GM12875 (cell line): Measurements from ENCODE around the gene PPP2R5C.

Experiments used
- H3K4me3 ChIP-seq: one replicate; pipeline ENCODE4 v1.5.1; 2011; ENCODE audit warnings: low read depth, low read length, control low read depth
- TF ChIP-seq, protein P1 (sequence below): IDR thresholded peaks from 2 replicates; pipeline ENCODE4 v1.5.1; 2011; ENCODE audit warnings: low read depth, mild to moderate bottlenecking, control low read depth, inconsistent platforms, low read length, moderate library complexity, borderline replicate concordance; ENCODE audit not compliant: insufficient read depth

PPP2R5C gene

DNA sequence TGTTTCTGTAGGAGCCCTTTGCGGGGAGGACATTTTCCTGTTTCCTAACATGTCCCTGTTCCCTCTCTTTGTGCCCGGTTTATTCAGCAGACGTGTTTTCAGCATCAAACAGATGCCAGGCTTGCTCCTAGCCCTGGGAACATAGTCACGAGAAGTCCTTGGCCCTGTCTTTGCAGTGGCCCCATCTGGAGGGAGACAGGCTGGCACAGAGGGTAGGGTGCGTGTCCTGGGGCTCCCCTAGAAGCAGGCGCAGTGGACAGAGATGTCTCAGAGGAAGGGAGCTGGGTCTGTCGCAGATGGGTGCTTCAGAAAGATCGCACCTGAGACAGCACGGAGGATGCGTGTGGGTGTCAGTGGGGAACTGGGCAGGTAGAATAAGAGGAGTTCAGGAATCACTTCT lies 127.9 kb downstream of the PPP2R5C start:
- TF ChIP-seq, protein P1, sequence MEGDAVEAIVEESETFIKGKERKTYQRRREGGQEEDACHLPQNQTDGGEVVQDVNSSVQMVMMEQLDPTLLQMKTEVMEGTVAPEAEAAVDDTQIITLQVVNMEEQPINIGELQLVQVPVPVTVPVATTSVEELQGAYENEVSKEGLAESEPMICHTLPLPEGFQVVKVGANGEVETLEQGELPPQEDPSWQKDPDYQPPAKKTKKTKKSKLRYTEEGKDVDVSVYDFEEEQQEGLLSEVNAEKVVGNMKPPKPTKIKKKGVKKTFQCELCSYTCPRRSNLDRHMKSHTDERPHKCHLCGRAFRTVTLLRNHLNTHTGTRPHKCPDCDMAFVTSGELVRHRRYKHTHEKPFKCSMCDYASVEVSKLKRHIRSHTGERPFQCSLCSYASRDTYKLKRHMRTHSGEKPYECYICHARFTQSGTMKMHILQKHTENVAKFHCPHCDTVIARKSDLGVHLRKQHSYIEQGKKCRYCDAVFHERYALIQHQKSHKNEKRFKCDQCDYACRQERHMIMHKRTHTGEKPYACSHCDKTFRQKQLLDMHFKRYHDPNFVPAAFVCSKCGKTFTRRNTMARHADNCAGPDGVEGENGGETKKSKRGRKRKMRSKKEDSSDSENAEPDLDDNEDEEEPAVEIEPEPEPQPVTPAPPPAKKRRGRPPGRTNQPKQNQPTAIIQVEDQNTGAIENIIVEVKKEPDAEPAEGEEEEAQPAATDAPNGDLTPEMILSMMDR, result no peak
- no peak overlapping the region for H3K4me3 ChIP-seq

DNA sequence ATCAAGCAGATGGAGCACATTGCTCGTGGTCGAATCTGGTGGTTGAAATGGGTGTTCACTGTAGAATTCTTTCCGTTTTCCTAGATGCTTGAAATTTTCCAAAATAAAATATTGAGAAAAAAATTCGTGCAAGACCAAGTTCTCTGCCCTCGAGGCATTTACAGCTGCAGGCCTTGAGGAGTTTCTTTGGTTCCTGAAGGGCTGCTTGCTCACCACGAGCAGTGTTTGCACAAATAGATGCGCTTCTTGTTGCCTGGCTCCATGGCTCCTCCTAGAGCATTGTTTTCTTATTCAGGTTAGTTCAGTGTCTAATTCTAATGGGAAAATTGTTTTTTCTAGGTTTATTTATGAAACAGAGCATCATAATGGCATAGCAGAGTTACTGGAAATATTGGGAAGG lies 128.4 kb downstream of the PPP2R5C start:
- no peak overlapping the region for H3K4me3 ChIP-seq
- TF ChIP-seq, protein P1, result no peak

DNA sequence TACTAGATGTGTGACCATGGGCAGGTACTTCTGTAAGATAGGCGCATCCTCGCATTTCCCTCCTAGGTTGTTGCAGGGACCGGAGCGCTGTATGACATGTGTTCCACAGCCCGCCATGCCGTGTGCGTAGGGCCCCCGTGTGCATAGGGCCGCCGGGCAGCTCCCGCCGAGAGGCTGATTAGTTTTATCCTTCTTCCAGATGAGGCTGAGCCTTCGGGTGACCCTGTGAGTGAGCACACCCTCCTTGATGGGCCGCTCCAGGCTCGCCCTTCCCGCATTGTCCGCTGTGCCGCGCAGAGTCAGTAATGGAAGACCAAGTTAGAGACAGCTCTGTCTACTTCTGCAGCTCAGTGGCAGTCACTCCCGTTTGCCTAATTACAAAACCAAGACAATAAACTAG lies 130.0 kb downstream of the PPP2R5C start:
- no peak overlapping the region for H3K4me3 ChIP-seq
- TF ChIP-seq, protein P1, result no peak

DNA sequence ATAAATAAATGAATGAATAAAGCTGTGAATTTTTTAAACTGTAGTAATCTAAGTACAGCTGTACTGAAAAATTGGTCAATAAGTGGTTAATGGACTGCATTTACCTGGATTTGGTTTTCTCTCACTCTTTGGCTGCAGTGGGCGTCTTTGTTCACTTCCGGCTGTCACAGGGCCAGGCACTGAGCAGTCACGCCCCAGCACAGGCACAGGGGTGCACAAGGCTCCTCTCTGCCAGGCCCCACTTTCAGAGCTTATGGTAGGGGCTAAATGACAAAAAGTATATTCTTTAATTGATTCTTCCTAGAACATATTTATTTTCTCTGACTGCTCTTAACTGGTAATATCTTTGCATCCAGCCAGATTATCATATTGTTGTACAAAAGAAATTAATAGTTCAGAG lies 132.2 kb downstream of the PPP2R5C start:
- no peak overlapping the region for H3K4me3 ChIP-seq
- TF ChIP-seq, protein P1, result no peak

DNA sequence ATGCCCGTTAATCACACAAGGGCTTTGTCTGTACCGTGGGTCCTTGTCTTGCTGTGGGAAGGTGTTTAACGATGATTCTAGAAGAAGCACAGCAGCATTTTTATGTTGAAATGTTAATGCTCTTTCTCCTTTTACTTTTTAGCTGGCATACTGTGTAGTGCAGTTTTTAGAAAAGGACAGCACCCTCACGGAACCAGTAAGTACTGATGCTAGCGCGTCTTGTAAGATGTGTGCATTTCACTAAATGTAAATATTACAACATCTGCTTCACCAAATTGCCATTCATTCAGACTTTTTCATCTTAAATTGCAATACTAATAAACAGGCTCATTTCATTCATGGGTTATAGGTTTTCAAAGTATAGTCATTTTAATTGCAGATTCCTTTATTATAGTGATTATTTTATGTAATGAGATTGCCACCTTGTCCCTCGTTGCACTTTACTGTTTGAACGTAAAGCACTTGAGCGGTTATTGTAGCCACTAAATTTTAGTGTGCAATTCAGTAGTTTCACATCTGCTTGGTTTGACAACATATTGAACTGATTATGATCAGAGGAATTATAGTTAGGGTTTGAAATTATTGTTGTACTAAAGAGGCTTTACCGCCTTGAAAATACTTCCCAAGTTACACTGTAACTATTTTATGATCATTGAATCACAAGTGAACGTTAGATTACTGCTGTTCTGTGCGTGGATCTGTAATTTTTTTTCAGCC lies 133.0 kb downstream of the PPP2R5C start:
- H3K4me3 ChIP-seq, result no peak overlapping the region
- TF ChIP-seq, protein P1, result no peak

DNA sequence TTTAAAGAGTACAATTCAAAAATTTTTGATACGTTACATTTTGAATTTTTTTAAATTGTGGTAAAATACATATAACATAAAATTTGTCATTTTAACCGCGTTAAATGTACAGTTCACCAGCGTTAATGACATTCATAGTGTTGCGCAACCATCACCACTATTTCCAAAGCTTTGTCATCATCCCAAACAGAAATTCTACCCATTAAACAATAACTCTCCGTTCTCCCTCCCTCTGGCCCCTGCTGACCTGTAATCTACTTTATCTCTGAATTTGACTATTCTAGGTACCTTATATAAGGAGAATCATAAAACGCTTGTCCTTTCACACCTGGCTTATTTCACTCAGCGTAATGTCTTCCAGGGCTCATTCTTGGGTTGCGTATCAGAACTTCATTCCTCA lies 133.7 kb downstream of the PPP2R5C start:
- TF ChIP-seq, protein P1, result no peak

DNA sequence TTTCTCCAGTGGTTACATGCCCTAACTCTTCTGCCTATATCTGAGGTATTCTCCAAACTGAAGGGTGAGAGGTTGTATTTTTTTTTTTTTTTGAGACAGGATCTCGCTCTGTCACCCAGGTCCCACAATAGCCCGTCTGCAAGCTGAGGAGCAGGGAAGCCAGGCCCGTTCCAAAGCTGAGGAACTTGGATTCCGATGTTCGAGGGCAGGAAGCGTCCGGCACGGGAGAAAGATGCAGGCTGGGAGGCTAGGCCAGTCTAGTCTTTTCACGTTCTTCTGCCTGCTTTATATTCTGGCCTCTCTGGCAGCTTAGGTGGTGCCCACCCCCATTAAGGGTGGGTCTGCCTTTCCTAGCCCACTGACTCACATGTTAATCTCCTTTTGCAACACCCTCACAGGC lies 135.8 kb downstream of the PPP2R5C start:
- H3K4me3 ChIP-seq, result no peak overlapping the region
- TF ChIP-seq, protein P1, result no peak

More for the DNA sequence above, 133.7 kb downstream of the PPP2R5C start:
- H3K4me3 ChIP-seq, result no peak overlapping the region
